Measurements from ENCODE around the gene ALKBH4.
"Not testable (repeated sequence)": the region's sequence is repeated elsewhere in the genome, so short reads cannot be mapped to it uniquely, and the experiment has no call there.

The ALKBH4 gene

GRCh38 chr7:102454932-102455331, 9.7 kb downstream of the ALKBH4 start:
- not testable (repeated sequence) for DNase-seq

DNA sequence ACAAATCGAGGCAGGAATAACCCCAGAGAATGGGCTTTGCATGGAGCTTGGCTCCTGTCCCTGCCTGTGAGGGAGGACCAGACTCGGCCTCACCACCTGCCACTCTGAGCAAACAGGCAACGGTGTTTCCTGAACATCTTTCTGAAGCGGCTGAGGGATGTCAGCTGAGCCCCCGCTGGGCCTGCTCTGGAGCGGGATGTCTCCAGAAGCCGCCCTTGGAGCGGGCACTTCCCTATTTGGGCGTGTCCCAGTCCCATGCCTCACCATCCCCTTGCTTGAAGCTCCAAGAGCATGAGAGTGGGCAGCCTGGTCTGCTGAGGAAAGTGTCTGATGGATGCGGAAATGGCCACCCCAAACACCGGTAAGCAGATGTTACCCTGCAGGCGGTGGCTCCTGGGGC, 10.2 kb downstream of the ALKBH4 start:
- DNase-seq: no peak

DNA sequence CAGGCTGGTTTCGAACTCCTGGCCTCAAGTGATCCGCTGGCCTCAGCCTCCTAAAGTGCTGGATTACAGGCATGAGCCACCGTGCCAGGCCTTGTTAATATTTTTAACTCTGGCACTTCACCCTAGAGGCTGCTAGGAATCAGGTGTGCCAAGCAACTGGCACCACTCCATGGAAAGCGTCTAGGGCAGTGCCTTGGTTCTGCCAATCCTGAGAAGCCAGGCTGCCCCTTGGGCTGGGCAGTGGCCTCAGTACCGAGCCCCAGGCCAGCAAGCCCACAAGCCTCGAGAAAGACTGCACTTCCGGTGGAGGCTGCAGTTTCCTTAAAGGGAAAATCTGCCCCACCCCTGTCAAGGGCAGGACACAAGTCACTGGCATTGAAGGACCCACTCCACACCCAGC, 11.3 kb downstream of the ALKBH4 start:
- no peak for DNase-seq

GRCh38 chr7:102452451-102452850, 12.2 kb downstream of the ALKBH4 start:
- DNase-seq: no peak

DNA sequence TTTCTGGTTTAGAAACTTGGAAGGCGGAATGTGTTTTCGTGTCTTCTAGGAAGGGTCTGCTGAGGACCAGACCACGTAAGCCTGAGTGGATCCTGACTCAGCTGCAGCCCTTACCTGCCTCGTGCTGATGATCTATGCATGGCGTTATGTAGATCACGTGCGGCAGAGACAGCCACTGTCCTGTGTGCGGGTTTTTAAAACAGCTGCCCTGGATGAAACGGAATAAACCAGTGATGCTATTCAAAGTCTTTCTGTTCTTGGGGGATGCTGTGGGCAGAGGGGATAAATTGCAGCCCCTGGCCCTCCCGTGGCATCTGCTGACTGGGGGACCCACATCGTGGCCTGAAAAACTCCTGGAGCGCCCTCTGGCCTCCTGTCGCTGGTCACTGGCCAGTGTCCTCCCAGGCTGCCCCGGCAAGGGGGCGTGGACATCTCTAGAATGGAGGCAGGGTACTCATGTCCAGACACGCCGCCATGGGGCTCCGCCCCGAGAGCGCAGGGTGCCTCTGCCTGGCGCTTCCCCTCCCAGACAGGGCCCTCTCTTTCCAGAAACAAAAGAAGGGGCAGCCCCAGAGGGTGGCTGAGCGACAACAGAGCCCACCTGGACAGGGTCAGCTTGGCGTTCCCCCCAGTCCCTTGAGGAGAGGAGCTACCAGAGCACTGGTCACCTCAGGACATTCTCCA, 13.2 kb downstream of the ALKBH4 start:
- peak; percentile 27 for DNase-seq

GRCh38 chr7:102450242-102450641, 14.4 kb downstream of the ALKBH4 start:
- no peak for DNase-seq

- DNase-seq: no peak
Measured at GRCh38 chr7:102449136-102449535, 15.5 kb downstream of the ALKBH4 start.

DNA sequence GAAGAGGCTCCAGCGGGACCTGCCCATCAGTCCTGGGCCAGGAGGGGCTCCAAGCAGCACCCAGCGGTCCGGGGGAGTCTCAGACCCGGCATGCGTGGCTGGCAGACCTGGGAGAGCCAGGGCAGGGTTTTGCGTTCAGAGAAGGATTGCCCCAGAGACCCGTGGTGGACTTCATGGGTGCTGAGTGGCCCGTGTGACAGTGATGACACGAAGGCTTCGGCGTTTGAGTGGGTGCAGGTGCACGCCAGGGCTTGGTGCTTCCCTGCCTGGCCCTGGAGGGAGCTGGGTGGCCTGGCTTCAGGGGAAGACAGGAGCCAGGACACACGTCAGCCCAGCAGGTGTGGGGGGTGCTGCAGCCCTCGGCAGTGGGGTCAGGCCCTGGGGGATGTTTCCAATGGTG, 17.4 kb downstream of the ALKBH4 start:
- no peak for DNase-seq

DNA sequence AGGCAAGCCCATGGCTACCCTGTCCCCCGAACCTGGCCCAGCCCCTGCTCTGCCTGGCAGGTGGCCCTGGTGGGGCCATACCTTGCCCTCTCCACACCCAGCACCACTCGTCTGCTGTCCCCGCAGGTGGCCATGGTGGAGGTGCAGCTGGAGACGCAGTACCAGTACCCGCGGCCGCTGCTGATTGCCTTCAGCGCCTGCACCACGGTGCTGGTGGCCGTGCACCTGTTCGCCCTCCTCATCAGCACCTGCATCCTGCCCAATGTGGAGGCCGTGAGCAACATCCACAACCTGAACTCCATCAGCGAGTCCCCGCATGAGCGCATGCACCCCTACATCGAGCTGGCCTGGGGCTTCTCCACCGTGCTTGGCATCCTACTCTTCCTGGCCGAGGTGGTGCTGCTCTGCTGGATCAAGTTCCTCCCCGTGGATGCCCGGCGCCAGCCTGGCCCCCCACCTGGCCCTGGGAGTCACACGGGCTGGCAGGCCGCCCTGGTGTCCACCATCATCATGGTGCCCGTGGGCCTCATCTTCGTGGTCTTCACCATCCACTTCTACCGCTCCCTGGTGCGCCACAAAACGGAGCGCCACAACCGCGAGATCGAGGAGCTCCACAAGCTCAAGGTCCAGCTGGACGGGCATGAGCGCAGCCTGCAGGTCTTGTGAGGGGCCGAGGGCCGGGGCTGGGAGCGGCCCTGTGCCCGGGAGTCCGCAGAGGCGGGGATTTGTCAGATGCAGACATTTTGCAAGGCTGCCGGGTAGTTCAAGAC, 18.1 kb downstream of the ALKBH4 start:
- no peak for DNase-seq

GRCh38 chr7:102445674-102446071, 19.0 kb downstream of the ALKBH4 start:
- no peak for DNase-seq

DNA sequence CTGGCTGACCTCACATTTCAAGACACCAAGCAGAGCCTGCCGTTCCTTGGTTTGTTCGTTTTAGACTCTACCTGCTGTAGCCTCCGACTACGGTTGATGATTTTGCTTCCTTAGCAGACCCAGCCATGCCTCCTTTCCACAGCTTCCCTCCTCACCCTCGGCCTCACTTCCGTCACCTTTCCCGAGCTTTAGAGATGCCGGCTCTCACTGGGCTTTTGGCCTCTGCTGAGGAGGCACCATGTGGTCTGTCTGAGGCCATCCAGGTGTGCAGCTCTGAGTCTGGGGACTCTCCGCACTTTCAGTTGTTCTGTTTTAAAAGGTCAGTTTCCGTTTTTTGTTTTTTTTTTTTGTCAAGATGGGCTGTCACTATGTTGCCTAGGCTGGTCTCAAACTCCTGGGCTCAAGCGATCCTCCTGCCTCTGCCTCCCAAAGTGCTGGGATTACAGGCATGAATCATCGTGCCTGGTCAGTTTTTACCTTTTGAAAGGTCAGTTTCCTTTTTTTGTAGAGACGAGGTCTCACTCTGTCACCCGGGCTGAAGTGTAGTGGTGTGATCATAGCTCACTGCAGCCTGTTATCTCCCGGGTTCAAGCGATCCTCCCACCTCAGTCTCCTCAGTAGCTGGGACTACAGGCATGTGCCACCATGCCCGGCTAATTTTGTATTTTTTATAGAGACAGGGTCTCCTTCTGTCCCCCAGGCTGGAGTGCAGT, 19.5 kb downstream of the ALKBH4 start:
- no peak for DNase-seq

DNA sequence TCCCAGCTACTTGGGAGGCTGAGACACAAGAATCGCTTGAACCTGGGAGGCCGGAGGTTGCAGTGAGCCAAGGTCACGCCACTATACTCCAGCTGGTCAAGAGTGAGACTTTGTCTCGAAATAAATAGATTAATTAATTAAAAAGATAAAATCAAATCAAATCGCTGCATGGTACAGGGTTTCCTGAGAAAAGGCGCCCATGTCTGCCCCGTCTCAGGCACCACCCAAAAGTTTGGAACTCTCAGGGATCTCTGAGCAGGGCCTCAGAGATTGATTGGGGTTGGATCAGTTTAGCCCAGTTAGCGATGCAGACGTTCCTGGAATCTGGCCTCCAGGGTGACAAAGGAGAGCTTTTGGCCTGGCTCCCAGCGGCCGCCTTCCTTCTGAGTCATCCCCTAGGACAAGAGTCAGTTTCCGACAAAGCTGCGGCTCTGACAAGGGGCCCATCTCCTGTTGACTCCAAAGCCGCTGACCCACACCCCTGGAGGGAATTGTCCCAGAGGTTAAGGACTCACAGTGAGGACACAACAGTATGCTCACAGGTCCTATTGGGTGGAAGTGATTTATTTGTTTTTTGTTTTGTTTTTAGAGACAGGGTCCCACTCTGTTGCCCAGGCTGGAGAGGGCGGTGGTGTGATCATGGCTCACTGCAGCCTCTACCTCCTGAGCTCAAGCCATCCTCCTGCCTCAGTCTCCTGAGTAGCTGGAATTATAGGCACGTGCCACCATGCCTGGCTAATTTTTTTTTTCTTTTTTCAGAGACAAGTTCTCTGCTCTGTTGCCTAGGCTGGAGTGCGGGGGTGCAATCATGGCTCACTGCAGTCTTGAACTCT, 24.5 kb downstream of the ALKBH4 start:
- no peak for DNase-seq

DNA sequence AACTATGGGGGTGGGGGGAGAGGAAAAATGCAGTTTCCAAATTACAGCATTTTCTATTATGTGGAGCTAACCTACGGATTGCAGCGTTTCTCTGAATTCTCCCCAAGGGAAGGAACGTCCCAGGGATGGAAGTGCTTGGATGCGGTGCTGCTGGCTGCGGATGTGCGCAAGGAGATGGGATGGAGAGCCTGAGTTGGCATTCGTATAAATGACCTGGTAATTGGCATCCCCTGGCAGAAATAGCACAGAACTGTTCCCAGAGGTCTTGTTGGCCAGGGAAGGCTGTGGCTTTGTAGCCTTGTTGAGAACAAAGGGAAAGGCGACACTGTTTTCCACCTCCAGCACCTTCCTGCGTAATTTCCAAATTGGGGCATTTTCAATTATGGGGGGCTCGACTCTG, 28.5 kb downstream of the ALKBH4 start:
- no peak for DNase-seq

- DNase-seq: peak; percentile 36
Measured at GRCh38 chr7:102434039-102434486, 30.6 kb downstream of the ALKBH4 start.

DNA sequence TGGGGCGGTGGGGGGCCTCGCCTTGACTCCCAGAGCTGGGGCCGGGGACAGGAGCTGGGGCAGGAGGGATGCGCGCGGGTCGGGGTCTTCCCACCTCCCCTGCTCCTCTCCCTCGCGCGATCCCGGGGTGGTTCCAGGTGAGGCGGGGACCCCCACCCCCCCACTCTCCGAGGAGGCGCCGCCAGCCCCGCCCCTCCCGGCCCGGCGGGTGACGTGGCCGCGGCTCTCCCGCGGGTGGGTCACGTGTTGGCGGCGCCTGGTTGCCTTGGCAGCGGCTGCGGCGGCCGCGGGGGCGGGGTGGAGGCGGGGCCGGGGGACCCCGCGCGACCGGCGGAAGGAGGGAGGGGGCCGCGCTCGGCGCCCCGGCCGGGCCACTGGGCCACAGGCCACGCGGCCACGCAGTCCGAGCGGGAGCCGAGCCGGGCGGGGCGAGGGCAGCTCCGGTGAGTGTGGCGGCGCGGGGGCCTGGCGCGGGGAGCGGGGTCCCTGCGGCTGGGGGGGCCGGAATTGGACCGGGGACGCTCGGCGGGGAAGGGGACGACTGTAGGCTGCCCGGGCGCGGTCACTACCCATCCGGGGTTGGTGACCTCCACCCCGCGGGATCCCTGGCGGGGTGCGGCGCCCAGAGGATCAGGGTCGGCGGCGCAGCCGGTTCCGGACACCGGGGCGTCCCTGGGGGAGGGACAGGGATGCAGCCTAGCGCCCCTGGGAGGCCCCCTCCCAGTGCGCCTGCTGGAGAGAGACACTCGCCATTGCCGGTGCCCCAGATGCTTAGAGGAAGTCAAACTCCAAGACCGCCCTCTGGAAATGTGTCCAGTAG, 31.2 kb downstream of the ALKBH4 start, which contains the start of gene ORAI2:
TSS of gene ORAI2 (plus strand) at position 357 of the 820 bp plus-strand sequence. CDS start 5,382 bp downstream, outside the sequence.
- DNase-seq: peak; percentile 36

DNA sequence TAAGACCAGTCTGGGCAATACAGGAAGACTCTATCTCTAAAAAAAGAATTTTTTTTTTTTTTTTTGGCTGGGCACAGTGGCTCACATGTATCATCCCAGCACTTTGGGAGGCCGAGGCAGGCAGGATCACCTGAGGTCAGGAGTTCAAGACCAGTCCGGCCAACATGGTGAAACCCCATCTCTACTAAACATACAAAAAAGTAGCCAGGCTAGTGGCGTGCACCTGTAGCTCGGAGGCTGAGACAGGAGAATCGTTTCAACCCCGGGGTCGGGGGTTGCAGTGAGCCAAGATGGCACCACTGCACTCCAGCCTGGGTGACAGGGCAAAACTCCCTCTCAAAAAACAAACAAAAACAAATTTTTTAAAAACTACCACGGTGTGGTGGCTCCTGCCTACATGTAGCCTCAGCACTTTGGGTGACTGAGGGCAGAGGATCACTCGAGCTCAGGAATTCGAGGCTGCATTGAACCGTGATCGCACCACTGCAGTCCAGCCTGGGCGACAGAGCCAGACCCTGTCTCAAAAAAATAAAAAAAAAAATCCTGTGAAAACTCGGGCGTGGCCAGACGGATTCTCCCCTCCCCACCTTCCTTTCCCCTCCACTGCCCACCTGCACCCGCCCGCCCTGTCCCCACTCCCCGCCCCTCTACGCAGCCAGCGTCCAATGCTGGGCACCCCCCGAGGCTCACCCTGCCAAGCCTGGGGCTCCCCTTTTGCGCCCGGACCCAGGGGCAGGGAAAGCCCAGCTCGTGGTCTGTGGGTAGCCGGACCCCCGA, 32.0 kb downstream of the ALKBH4 start:
- no peak for DNase-seq

GRCh38 chr7:102431617-102432298, 32.9 kb downstream of the ALKBH4 start:
- no peak for DNase-seq

DNA sequence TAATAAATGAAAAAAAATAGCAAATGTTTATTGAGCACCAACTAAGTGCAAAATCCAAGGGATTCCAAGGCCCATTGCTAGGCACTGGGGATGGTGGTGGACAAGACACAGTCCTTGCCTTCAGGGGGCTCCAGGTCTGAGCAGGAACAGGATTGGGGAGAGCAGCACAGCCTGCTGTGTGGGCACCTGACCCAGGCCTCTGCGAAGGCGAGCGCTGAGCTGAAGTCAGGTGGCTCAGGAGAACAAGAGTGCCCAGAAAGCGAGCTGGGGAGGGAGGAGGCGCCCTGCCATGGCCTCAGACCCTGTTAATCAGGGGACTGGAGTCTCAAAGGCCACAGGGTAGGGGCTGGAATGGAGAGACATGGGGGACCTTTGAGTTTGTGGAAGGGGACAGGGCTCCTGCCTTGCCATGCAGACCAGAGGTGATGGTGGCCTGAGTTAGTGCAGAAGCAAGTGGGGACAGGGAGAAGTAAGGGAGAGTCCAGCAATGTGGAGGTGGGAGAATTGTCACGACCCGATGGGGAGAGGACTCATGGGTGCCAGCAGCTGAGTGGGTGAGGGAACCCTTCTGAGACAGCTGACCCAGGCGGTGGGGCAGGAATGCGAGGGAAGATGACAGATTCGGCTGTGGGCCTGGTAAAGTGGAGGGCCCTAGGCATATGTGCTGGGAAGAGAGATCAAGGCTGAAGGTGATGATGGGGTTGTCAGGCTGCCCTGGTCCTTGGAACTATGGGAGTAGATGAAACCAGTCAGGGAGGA, 35.3 kb downstream of the ALKBH4 start:
- no peak for DNase-seq

DNA sequence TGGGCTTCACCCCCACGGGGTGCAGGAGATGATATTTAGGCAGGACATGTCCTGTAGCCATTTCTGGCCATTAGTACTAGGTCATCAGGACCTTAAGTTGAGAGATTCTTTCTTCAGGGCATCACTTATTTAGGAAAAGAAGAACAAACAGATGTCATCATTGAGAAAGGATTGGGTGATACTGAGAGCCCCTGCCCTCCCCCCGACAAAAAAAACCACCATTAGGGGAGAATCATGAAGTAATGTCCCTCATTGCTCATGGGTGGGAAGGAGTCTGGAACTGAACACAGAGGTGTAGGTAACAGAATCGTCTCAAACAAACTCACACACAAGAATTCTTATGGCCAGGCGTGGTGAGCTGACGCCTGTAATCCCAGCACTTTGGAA, 37.7 kb downstream of the ALKBH4 start:
- no peak for DNase-seq
